ELR (cell line): ENCODE measurements around the gene HDAC4.
"Not testable (repeated sequence)": the region's sequence is repeated elsewhere in the genome, so short reads cannot be mapped to it uniquely, and the experiment has no call there.

Experiments used
- DNase-seq: peaks from one replicate; pipeline ENCODE4 v3.0.0-alpha.2; 2015; ENCODE audit warnings: low read depth

The HDAC4 gene

DNA sequence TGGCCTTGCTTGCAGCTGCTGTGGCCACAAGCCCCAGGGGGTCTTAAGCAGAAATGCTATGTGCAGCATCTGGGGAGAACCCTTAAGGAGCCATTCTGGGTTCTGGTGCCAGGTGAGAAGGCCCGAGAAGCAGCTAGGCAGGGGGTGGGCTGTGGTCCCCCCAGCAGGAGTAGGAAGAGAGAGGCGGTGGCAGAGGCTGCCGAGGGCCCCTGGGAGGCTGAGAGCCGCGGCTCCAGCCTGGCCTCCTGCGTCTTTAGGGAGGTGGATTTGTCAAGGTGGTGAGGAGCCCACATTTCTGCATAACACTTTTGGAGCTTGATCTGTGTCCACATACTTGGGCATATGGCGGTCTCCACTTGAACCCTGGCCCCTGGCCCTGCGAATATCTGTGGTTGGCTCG is 356.5 kb downstream of the HDAC4 start:
- no peak for DNase-seq

DNA sequence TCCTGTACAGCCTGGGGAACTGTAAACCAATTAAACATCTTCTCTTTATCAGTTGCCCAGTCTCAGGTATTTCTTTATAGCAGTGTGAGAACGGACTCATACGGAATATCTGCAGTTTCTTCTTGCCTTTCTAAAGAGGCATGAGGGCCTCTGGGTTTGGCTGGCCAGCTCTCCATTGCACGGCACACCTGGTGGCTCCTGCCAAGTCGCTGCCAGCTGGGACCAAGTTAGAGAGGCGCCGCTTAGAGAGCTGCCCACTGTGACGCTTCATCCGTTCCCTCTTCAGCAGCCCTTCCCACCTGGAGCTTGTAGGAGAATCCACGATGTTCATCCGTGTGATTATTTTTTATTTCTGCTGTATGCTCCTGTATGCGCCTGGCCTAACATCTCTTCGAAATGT is 357.5 kb downstream of the HDAC4 start:
- DNase-seq = no peak

DNA sequence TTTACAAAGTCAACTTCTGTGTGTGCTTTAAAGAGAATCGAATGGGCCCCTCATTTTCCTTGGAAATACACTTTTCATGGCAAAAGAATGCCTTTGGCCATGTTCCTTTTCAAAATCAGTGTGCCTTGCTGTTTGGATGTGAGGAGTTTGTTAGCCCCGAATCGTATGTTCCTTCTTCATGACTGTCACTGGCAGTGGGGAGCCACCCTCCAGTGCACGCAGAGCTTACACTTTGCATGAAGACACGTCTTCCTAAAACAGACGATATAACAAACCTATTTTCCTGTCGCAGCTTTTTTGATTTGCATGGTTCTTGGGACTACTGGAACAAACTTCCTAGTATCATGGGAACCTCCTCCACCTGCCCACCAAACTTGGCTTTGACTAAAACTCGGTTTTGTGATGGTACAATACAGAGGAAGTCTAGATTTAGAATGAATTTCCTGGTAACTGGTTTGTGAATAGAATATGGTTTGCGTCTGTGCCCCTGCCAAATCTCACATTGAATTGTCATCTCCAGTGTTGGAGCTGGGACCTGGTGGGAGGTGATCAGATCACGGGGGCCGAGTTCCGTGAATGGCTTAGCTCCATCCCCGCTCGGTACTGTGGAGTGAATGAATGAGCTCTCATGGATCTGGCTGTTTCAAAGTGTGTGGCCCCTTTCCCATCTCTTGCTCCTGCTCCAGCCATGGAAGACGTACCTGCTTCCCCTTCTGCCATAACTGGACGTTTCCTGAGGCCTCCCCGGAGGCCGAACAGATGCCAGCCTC is 358.1 kb downstream of the HDAC4 start:
- DNase-seq = no peak

DNA sequence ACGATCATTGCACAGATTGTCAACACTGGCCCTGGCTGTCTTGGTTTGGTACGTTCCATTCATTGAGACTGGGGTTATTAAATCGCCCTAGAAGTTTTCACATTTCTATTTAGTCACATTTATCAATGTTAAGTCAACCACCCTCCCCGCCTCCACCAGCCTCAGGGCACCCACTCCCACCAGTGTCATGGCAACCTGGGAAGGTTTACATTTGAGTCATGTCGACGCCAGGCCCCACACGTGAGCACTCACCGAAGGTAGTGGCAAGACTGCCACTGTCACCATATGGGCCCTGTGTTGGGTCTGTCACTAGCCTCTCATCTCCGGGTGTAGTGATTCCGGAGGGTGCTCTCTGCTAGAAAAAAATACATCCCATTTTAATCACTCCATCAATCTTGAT is 358.8 kb downstream of the HDAC4 start:
- no peak for DNase-seq

DNA sequence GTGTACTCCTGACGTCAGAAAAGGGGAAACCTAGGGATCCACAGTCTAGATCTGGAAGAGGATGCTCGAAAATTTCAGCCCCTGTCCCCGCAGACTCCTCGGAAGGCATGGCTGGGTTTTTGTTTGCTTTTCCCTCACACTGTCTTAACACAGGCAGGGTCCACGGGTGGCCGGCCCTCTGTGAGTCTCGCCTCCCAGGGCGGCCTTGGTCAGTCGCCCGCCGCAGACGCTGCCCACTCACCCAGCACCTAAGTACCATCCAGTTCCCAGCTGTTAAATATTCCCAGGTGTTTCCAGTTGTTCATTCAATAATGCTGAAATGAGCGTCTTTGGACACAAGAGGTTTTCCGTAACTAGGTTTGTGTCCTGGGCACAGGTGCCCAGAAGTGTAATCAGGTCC is 359.8 kb downstream of the HDAC4 start:
- no peak for DNase-seq

DNA sequence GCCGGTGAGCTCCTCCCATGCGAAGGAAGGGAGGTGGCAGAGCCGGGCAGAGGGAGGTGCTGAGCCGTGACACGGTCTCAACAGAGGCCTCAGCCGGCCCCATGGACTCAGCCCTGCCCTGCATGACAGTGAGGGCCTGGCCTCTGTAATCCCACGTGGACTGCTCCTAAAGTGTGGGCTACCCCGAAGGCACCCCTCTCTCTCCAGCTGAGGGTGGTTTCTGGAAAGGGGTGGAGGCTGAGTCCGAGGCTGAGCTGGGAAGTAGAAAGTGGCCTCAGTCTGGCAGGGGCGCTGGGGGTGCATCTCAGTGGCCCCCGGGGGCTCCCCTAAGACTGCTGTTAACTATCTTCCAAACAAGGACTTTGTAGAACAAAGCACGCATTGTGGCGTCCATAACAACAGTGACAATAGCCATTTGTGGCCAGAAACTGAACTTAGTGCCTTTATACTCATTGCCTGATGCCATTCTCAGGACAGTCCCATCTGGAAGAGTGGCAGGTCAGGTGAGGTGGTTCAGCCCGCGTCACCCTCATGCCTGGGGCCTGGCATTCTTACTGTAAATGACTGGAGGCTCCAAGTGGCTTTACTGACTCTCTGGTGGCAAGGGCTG is 360.6 kb downstream of the HDAC4 start:
- no peak for DNase-seq

DNA sequence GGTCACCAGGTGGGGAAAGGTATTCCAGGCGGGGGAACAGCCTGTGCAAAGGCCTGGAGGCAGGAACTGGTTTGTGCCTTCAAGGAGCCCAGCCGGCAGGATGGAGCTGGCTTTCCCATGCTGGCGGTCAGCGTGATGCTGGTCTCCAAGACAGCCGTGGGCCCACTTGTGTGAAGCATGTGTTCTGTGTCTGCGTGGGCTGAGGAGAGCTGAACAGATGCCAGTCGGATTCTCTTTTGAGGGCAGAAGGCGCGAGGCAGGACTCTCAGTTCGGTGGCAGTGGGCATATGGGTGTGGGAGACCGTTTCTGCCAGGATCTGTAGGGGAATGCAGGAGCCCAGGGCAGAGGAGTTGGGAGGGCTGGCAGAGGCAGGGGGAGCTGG is 361.4 kb downstream of the HDAC4 start:
- DNase-seq = no peak

DNA sequence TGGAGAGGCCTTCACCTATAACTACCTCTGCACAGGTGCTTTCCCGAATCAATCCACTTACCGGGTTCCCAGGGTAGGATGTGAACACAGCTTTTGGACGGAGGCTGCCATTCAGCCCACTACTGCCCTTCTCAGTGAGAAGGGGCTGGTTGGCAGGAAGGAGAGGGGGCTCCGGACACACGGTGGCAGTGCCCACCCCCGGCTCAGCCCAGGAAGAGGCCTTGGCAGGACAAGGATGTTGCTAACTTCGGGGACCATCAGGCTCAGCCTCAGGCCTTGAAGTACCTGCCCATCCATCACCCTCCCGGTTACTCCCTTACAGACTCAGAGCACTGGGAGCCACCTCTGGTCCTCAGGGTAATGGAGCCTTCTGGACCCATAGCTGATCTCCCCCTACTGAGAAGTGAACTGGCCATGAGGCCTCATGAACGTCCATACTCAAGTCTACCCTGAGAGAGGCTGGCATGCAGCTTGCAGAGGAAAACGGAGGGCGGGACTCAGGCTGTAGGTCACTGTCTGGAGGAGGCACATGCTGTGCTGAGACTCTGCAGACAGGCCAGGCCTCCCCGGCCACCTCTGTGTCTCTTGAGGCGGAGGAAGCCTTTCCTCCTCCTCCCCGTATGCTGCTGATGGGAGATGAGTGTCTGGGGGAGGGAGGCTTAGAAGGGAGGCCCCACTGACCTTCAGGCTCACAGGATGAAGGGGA is 361.9 kb downstream of the HDAC4 start:
- no peak for DNase-seq

DNA sequence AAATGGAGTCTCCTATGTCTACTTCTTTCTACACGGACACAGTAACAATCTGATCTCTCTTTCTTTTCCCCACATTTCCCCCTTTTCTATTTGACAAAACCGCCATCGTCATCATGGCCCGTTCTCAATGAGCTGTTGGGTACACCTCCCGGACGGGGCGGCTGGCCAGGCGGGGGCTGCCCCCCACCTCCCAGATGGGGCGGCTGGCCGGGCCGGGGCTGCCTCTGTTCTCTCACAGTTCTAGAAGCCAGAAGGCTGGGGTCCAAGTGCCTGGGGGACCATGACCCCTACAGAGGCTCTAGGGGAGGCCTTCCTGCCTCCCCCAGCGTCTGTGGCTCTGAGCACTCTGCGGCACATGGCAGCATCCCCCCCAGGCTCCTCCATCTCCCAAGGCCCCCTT is 362.5 kb downstream of the HDAC4 start:
- not testable (repeated sequence) for DNase-seq

DNA sequence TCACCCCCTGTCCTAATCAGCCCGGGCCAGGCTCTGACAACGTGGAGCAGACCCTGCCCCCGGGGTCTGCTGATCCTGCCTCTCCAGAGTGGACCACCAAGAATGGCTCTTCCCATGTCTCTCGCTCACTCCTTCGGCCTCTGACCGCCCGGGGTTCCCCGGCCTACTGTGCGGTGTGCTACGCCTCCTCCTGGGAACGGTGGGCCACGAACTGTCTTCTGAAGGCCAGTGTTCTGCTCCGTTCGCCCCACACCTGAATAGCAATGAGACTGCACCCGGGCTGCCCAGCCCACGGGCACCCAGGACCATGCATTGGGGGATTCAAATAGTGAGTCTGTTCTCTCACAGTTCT is 363.3 kb downstream of the HDAC4 start:
- DNase-seq = no peak

DNA sequence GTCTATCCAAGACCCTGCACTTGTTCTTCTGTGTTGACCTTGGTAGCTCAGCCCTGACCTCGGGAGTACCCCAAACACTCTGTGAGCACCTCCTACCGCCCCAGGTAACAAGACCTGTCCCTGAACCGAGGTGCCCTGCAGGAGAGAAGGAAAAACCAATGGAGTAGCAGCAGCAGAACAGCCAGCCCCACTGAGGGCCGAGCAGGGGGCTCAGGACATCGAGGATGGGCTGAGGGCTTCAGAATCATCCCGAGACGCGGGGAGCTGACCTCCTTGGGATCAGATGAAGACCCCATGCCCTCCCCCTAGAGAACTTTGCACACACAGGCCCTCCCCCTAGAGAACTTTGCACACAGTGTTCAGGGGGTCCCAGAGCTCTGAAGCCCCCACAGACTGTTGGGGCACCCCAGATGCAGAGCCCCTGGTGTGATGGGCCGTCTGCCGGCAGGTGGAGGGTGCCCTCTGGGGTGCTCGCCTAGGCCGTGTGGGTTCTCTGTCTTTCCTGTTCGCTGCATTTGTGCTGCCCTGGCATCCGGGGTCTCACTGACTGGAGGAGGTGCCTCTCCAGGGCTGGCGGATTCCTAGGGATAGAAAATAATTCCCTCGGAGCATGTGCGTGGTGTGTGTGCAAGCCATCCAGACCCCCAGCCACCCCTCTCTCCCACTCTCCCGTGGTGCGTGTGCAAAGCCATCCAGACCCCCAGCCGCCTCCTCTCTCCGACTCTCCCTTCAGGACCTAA is 363.8 kb downstream of the HDAC4 start:
- DNase-seq = no peak

DNA sequence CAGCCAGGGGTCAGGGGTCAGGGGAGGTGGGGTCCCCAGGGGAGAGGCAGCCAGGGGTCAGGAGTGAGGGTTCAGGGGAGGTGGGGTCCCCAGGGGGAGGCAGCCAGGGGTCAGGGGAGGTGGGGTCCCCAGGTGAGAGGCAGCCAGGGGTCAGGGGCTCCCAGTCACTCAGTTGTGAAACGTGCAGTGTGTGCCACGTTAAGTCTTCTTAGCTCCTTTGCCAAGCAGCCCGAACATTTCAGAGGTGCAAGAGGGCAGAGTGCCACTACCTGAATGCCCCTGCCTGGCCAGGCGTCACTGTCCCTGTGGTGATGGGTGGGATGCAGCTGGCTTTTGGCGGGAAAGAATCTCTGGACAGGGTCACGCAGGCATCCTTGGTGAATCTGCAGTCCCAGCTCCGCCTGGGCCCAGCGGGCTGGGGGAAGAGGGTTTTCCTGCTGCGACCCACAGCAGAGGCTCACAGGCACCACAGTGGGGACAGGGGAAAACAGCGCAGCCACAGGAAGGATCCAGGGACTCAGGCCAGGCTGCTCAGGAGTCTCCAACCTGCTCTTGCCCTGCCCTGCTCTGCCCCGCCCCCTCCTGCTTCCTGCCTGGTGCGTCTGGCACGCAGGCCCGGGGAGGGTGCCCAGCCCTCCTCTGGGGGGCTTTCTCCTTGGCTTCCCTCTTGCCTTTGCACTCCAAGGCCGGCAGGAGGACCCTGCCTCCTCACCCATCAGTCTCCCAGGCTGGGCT is 364.7 kb downstream of the HDAC4 start:
- DNase-seq = no peak

DNA sequence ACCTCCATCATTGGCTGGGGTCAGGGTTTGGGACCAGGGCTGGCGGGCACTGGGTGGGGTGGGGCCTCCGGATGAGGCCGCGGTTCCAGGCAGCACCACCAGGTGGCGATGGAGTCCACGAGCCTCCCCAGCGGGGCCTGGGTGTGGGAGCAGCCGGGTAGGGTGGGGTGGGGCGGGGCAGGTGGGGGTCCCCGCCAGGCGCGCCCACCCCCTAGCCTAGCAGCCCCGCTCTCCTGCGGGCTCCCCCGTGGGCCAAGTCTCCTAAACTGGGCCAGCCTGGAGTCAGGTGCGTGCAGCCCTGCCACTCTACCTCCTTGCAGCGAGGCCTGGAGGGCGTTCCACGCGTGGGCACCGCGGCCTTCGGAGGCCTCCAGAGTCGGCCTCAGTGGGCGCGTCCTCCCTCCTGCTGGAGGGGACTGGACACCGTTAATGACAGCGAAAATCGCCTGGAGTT is 365.4 kb downstream of the HDAC4 start:
- DNase-seq = peak; percentile 51

DNA sequence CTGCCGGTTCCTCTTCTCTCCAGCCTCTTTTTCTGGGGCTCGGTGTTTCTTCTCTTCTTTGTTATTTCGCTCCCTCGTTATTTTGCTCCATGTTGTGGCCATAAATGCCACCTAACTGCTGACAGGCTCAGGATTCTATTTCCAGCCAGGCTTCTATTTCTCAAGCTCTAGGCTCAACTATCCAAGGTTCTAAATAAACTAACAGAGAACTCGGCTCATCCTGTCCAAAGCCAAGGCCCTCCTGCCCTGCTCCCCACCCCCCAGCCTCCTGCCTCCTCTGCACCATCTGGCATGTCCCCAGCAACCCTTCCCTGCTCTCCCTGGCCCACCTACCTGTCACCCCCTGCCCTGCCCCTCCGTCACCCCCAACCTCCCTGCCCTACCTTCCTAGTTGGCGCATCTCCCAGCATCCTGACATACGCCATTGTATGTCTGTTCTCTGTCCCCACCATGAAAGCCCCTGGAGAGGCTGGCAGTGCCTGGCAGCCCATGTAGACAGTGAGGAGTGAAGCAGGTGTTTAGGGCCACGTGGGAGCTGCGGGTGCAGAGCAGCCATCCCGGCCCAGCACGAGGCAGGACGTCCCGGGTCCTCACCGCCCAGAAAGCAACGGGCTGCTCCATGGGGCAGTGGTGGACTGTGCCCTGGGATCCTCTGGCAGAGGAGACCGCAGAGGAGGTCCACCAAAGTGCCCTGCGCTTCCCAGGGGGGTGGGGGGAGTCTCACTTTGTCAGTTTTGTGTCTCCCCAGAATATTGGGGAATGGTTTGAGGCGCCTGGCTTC is 366.1 kb downstream of the HDAC4 start:
- DNase-seq = no peak

DNA sequence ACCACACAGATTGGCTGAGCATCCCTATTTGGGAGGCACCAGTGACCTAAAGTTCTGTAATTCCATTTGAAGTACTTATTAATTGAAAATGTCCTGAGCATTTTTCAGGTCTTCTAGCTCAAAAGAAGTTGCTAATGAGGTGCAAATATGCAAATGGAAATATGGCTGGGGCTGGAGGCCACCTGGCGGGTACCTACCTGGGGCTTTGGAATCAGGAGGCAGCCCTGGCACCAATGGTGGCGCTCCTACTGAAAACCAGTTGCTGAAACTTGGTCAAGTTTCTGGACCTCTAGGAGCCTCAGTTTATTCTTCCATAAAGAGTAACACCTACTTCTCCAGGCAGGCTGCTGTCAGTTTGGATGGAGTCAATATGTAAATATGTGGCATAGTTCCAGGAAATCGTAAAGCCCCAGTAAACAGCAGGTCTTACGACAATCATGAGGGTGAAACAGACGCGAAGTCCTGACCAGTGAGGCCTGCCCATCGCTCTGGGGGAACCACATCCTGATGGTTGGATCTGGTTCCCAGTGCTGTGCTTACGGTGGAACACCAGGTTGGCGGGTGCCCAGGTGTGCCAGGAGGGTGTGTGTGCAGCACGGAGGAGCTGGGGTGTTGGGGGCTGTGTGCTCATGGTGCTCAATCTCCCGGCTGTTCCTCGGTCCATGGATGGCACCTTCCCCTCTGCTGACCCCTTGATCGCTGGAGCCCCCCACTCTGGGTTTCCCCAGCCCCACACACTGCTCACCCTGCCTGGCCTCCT is 366.8 kb downstream of the HDAC4 start:
- DNase-seq = peak; percentile 10

DNA sequence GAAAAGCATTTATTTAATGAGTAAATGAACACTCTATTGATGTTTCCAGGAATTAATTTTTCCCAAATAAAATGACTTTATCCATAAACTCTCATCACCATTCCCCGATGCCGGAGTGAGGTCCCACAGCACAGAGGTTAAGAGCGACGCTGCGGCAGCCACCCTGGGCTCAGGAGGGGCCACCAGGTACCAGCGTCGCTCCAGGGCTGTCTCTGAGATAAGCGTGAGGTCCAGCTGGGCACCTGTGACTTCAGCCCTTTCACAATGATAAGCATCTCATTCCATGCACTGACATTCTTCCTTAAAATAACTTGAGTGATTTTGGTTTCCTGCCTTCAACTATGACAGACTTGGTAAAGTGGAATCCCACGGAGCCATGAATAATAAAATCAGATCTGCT is 370.9 kb downstream of the HDAC4 start:
- no peak for DNase-seq

DNA sequence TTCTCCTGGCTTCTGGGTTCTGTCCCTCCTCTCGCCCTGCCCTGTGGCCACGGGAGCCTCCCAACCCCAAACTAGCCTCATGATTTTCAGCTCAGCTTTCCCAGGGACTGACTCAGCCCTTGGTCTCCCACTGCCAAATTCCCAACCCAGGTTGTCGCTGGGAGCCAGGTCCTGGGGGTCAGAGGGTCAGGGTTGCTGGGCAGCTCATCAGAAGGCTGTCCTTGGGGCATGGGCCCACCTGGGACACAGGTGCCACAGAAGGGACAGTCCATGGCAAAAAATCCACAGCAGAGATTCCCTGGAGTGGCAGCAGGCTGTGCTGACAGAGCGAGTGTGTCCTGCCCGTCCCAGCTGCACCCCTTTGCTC is 372.6 kb downstream of the HDAC4 start:
- DNase-seq = no peak

DNA sequence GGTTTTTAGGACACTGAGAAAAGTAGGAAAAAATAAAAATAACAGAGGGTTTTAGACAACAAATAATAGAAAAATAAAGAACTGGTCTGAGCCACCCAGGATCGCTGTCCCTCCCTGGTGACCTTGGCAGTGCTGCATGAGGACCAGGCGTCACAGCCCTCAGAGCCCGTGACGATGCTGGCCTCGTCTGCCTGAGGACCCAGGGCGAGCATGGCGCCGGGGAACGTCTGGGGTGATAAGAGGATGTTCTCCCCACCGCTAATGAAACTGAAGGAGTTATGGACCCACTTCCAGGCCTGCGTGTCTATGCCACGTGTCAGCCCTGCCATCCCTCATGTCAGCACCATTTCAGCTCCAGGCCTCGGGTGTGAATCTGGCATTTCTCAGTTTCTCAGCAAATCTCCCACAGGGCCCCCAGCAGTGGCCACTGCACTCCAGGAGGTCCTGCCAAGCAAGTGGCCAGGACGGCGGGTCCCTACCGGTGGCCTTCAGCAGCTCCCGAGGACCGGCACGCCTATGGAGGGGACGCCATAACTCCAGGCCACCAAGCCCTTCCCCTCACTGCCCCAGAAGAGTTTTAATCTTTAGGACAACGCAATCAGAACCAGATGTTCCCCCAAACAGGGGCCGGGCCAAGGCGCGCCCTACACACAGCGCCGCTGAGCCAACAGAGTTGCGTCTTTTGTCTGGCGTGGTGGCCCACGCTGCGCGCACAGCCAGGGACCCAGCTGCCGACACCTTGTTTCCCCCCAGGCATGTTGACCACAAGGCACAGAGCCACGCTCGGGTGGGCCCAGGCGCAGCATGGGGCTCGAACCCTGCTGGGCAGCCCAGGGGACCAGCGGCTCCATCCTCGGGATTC is 373.2 kb downstream of the HDAC4 start:
- DNase-seq = no peak

DNA sequence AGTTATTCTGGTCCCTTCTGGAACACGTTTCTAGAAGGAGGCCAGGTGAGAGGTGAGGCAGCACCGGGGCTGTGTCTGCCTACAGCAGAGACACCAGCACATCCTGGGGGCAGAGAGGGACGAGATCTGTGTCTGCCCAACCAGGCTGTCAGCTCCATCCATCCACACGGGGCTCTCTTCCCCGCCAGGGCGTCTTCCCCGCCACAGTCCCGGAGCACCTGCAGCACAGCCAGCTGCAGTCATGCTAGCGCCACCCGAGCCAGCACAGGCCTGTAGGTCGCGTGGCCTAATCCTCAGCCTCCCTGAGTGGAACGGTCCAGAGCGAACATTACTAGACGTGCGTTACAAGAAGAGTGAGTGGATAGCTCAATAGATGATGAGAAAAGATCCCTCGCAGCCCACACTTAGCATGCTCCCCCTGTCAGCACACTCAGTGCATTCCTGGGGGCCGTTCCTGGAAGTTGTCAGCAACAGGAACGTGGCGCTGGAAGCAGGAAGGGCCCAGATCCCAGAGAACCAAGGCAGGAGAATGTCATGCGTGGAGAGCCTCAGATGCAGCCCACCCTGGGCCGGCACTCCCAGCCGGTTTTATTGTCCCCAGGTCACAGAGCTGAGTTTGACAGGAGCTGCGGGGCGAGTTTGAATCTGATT is 374.0 kb downstream of the HDAC4 start:
- DNase-seq = no peak
